ENCODE measurements around the gene CTNNA2. TPM values are rescaled to one million over a fixed set of nuclear protein-coding genes. Genes with fewer than 3 reads are reported as not detected.

The CTNNA2 gene
- total RNA-seq, 1 experiment from 2014 or later: 5.5 TPM

- Mint-ChIP-seq H3K27ac (no peak overlapping the region), H3K27me3 (ENCODE audit: low read depth) (no peaks in the 10 kb centered on the region), H3K36me3 (ENCODE audit: insufficient read depth in 1 of 3, low read depth in 3 of 3) (no peaks in the 10 kb centered on the region; a peak in 1 of 7 replicates), H3K4me3 (no peak overlapping the region), H3K9me3 (no peaks in the 10 kb centered on the region), H3K4me1 (peaks cover 22 to 24% of the 10 kb centered on the region in 2 experiments)
- Histone ChIP-seq H3K27ac (ENCODE audit: insufficient read length, low read depth, low read length) (no peak overlapping the region), H3K4me1 (ENCODE audit: insufficient read depth, low read length) (no peaks in the 10 kb centered on the region), H3K27me3 (ENCODE audit: insufficient read depth, low read length) (no peaks in the 10 kb centered on the region), H2AFZ (ENCODE audit: low read length) (no peak overlapping the region), H3K9ac (ENCODE audit: extremely low read depth, insufficient read length, low read length) (no peak overlapping the region), H4K91ac (ENCODE audit: insufficient read length, low read depth, low read length) (no peak overlapping the region), H4K5ac (ENCODE audit: insufficient read length, low read depth, low read length) (no peak overlapping the region), H3K14ac (ENCODE audit: insufficient read depth, low read length) (no peak overlapping the region), H3K79me2 (ENCODE audit: insufficient read depth, low read length) (no peaks in the 10 kb centered on the region), H3K79me1 (ENCODE audit: insufficient read depth, low read depth, low read length, poor library complexity, severe bottlenecking) (no peaks in the 10 kb centered on the region), H3T11ph (ENCODE audit: low read length) (no peak overlapping the region), H3K18ac (ENCODE audit: insufficient read length, low read depth, low read length) (no peak overlapping the region), H2AK5ac (ENCODE audit: insufficient read length, low read length) (no peak overlapping the region), H2BK15ac (ENCODE audit: low read depth, low read length) (no peak overlapping the region), H3K9me3 (ENCODE audit: control insufficient read depth, low read depth, low read length) (no peaks in the 10 kb centered on the region), H2BK12ac (ENCODE audit: insufficient read length, low read depth, low read length) (no peak overlapping the region), H2BK20ac (ENCODE audit: low read depth, low read length, poor library complexity, severe bottlenecking) (no peak overlapping the region), H3K23ac (ENCODE audit: insufficient read length, low read depth, low read length) (no peak overlapping the region), H3K56ac (ENCODE audit: insufficient read length, low read depth, low read length) (no peak overlapping the region), H3K4ac (ENCODE audit: low read depth, low read length) (no peak overlapping the region), H4K20me1 (ENCODE audit: control insufficient read depth, insufficient read depth, insufficient read length) (no peaks in the 10 kb centered on the region), H2BK120ac (ENCODE audit: low read depth, low read length, poor library complexity, severe bottlenecking) (no peak overlapping the region), H3K4me2 (ENCODE audit: insufficient read depth, insufficient read length, low read length) (no peak overlapping the region), H3K23me2 (ENCODE audit: insufficient read length, low read depth, low read length, poor library complexity, severe bottlenecking) (no peaks in the 10 kb centered on the region), H4K8ac (replicated peaks; ENCODE audit: insufficient read length, low read depth, low read length) (no peak overlapping the region), H2BK5ac (ENCODE audit: insufficient read length, low read length) (no peak overlapping the region)
- no peak for DNase-seq
- no peak for TF ChIP-seq CTCF (conservative IDR thresholded peaks at IDR 0.05)
- WGBS (ENCODE audit: extremely low coverage, insufficient read length, low lambda C conversion rate): no CpG with 5 or more reads among the region's 1 CpG
These were observed 349.9 kb downstream of the CTNNA2 start for GRCh38 chr2:79862756-79863155.

All from H9 (cell line).